HG02981 (cell line): ENCODE measurements around the gene NUDT5.
"Not testable (repeated sequence)": the region's sequence is repeated elsewhere in the genome, so short reads cannot be mapped to it uniquely, and the experiment has no call there.

Experiments
- ATAC-seq: cut with Tn5 transposase; IDR thresholded peaks from one replicate; pipeline ENCODE4 v1.9.1; 2021; ENCODE audit warnings: mild to moderate bottlenecking, moderate library complexity; ENCODE audit not compliant: unreplicated experiment

Gene NUDT5

GRCh38 chr10:12205082-12205481 is 9.4 kb upstream of the NUDT5 start:
- no peak for ATAC-seq

- no peak for ATAC-seq
Measured at GRCh38 chr10:12202226-12202625, 6.5 kb upstream of the NUDT5 start.

- ATAC-seq: no peak
Measured at GRCh38 chr10:12201543-12201942, 5.9 kb upstream of the NUDT5 start.

GRCh38 chr10:12200850-12201249 is 5.2 kb upstream of the NUDT5 start:
- no peak for ATAC-seq

- no peak for ATAC-seq
Measured at GRCh38 chr10:12198156-12198555, 2.5 kb upstream of the NUDT5 start.

GRCh38 chr10:12196531-12197211 is 980 bp upstream of the NUDT5 start:
- no peak for ATAC-seq

- ATAC-seq: peak; percentile 7
Measured at GRCh38 chr10:12195281-12195602, 449 bp downstream of the NUDT5 start.

GRCh38 chr10:12194752-12195271 is 879 bp downstream of the NUDT5 start:
- ATAC-seq: no peak

GRCh38 chr10:12193193-12193592 is 2.5 kb downstream of the NUDT5 start:
- ATAC-seq: no peak

- ATAC-seq: no peak
Measured at GRCh38 chr10:12191715-12192114, 4.0 kb downstream of the NUDT5 start.

GRCh38 chr10:12189426-12189825 is 6.3 kb downstream of the NUDT5 start:
- no peak for ATAC-seq

- no peak for ATAC-seq
Measured at GRCh38 chr10:12188656-12189055, 7.0 kb downstream of the NUDT5 start.

- ATAC-seq: no peak
Measured at GRCh38 chr10:12187321-12187905, 8.3 kb downstream of the NUDT5 start.

- ATAC-seq: no peak
Measured at GRCh38 chr10:12186323-12186722, 9.4 kb downstream of the NUDT5 start.

GRCh38 chr10:12184165-12184564 is 11.5 kb downstream of the NUDT5 start:
- no peak for ATAC-seq

- peak; percentile 89 for ATAC-seq
Measured at GRCh38 chr10:12181065-12181775, 14.5 kb downstream of the NUDT5 start.

- no peak for ATAC-seq
Measured at GRCh38 chr10:12180221-12180974, 15.3 kb downstream of the NUDT5 start.

GRCh38 chr10:12179606-12180170 is 16.0 kb downstream of the NUDT5 start:
- no peak for ATAC-seq

GRCh38 chr10:12177642-12178041 is 18.0 kb downstream of the NUDT5 start:
- ATAC-seq: no peak

- not testable (repeated sequence) for ATAC-seq
Measured at GRCh38 chr10:12171512-12171911, 24.2 kb downstream of the NUDT5 start.
